Fibroblast of skin of back (primary cell): Measurements from ENCODE around the gene DSTN.

Experiments
- DNase-seq: peaks from one replicate; pipeline ENCODE4 v3.0.0-alpha.2; 2013

DSTN gene

DNA sequence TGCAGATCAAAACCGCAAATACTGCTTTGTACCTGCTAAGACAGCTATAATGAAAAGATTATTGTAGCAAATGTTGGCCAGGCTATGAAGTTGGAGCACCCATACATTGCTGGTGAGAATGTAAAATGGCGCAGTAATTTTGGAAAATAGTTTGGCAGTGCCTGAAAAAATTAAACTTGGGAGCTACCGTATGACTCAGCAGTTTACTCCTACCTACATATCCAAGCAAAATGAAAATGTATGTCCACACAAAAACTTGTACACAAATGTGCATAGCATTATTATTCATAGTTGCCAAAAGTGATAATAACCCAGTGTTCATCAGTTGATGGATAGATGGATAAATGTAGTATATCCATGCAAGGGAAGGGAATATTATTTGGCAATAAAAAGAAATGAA lies 13.3 kb downstream of the DSTN start:
- DNase-seq, result no peak

DNA sequence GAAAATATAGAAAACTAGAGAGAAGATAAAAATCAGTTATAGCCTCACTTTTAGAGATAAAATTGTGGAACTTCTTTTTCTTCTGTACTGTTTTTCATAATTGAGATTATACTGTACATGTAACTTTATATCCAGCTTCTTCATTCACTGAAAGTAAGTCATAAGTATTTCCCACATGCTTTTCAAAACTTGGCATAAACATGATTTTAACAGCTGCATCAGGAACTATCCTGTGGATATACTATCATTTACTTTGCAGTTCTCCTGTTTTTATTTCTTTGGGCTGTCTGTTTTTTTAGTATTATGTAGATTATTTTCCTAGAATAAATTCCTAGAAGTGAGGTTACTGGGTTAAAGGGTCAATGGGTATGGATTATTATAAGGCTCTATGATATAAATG lies 14.8 kb downstream of the DSTN start:
- no peak for DNase-seq

DNA sequence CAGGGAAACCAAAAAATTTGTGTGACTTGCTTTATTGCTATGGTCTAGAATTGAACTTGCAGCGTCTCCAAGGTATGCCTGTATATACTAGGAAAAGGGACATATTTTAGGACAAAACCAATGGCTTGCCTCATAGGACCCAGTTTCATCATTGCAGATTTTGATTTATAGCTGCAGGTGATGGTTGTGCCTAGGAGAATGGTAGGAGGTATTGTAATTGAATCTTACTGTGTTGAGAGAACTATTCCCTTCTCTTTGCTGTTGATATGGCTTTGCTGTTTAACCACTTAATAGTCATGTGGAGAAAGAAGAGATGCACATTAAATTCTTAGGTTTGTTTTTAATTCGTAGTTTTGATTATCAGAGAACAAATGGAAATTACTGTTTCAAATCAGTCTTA lies 16.4 kb downstream of the DSTN start:
- DNase-seq, result no peak

DNA sequence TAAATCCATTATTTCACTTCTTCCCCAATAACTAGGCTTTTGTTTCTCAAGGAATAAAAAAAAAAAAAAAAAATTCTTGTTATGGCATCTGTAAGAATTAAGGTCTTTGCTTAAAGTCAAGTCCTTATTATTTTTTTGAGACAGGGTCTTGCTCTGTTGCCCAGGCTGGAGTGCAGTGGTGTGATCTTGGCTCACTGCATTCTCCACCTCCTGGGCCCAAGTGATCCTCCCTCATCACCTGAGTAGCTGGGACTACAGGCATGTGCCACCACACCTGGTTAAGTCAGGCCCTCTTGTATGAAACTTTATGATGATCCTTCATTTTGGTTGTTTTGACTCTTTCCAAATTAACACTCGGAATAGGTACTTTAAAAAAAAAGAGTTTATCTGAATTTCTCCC lies 17.3 kb downstream of the DSTN start:
- no peak for DNase-seq

DNA sequence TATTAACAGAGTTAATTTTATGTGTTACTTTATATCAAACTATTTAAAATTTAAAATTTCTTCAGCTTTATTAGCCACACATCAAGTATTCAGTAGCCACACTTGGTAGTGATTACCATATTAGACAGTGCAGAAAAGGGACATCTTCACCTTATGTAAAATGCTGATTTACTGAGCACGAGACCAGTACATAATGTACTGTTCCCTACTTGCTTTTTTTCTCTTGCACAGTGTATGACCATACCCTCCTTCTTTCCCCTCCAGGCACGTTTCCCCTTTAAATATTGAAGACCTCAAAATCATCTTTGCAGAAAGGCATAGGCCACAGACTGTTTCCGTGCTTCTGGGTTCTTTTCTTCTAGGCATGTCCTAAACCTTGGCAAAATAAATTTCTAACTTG lies 17.9 kb downstream of the DSTN start:
- DNase-seq, result no peak

DNA sequence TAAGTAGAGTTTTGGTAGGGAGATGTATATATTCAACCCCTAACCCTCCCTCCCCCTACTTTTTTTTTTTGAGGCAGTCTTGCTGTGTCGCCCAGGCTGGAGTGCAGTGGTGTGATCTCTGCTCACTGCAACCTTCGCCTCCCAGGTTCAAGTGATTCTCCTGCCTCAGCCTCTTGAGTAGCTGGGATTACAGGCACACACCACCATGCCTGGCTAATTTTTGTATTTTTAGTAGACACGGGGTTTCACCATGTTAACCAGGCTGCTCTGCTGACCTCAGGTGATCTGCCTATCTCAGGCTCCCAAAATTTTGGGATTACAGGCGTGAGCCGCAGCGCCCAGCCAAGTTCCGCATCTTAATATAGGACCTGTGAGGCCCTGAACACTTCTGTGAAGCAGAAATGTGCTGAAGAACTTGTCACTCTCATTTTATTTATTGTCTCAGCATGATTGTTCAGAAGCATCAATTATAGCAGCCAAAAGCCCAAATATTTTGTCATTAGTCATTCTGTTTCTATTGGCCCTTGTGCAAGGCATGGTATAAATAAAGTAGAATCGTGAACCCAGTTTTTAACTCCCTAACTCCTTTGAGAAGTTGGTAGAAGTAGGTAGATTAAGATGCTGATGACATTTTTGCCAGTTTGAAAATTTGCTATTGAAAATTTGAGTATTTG lies 19.4 kb downstream of the DSTN start:
- DNase-seq, result peak; percentile 46

DNA sequence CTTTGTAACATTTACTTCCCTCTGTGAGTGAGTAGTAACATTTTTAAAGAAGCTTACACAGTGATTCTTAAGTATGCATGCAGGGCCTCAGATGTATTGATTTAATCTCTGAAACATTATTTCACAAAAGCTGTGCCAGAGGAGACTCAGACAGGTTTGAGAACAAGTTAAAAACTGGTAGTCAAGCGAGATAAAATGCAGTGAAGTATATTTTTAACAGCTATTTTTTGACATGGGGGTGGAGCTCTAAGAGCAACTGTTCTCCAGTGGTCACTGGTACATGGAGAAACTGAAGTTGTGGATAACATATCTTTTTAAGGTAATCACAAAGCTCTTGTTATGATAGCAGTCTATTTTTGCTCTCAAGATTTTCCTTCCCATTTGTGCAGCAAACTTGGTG lies 20.4 kb downstream of the DSTN start:
- no peak for DNase-seq

DNA sequence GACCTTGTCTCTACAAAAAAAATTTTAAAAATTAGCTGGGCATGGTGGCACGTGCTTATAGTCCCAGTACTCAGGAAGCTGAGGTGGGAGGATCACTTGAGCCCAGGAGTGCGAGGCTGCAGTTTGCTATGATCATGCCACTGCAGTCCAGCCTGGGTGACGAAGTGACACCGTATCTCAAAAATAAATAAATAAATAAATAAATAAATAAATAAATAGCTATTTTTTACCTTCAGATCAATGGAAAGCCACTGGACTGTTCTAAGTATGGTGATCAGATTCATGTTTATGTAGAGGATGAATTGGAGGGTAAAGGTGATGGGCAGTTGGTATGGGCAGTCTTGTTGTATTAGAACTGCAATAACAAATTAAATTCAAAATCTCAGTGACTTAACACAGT lies 24.0 kb downstream of the DSTN start:
- DNase-seq, result no peak

DNA sequence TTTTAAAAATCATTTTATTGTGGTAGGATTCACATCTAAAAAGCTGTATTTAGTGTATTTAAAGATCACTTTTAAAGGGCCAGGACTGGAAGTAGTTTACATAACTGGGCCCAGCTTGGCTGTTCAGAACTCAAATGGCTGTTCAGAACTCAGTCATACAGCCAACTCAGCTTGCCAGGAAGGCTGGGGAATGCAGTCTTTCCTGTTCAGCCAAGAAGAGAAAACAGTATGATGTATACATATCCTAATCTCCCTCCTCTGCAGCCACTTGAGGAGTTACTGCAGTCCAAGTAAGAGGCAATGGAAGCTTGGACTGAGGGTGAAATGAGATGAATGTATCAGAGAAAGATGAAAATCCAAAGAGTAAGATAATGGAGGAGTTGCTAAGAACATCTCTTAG lies 24.6 kb downstream of the DSTN start:
- DNase-seq, result peak; percentile 58

DNA sequence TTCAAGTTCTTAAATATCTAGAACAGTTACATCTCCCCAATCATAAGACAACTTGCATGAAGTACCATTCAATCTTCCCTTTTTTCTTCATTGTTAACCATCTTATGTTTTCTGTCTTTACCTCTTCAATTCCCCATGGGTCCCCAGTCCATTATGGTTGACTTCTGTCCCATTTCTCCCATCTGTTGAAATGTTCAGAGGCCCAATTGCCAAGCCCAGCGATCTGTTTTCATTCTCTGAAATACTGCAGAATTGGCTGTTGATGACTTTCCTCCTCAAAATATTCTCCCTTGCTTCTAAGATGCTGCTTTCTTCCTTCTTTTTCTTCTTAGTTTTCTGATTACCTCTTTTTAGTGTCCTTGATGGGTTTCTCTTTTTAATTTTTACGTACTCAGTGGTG lies 26.0 kb downstream of the DSTN start:
- no peak for DNase-seq

DNA sequence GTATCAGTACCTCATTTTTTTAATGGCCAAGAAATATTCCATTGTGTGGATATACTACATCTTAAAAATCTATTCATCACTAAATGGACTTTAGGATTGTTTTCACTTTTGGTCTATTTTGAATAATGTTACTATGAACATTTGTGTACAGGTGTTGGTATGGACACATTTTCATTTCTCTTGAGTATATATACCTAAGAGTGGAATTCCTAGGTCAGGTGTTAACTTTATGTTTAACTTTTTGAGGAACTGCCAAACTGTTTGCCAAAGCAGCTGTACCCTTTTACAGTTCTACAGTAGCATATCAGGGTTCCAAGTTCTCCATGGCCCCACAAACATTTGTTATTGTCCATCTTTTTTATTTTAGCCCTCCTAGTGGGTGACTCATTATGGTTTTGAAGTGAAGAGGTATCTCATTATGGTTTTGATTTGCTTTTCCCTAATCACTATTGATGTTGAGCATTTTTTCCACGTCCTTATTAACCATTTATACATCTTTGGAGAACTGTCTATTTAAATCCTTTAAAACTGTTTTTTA lies 28.2 kb downstream of the DSTN start:
- no peak for DNase-seq

DNA sequence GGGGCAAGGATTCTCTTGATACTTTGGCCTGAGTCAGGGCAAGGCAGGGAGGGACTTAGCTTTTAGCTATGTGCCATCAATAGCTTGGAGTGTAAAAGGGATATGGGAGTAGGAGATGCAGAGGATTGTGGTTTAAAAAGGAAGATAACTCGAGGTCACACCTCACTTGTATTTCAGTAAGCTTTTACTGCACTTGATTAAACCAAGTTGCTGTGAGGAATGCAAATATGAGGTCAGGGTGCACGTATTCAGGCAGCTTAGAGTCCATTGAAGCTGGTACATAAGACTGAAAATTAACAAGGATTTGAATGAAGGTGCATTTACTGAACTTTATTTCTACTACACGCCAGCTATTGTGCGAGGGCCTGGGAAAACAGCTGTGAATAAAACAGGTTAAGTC lies 32.1 kb downstream of the DSTN start:
- DNase-seq, result no peak

DNA sequence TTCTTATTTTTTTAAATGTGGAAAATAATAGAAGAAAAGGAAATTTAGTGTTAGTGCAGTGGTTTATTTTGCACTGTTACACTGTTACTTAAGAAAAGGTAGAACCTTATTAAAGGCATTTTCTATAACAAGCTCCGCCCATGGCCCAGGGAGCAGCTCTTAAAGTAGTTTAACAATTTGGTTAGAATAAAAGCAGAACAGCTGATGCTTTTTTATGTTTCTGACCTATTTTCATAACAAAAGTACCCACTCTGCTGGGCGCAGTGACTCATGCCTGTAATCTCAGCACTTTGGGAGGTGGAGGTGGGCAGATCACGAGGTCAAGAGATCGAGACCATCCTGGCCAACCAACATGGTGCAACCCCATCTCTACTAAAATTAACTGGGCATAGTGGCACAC lies 32.6 kb downstream of the DSTN start:
- DNase-seq, result no peak

DNA sequence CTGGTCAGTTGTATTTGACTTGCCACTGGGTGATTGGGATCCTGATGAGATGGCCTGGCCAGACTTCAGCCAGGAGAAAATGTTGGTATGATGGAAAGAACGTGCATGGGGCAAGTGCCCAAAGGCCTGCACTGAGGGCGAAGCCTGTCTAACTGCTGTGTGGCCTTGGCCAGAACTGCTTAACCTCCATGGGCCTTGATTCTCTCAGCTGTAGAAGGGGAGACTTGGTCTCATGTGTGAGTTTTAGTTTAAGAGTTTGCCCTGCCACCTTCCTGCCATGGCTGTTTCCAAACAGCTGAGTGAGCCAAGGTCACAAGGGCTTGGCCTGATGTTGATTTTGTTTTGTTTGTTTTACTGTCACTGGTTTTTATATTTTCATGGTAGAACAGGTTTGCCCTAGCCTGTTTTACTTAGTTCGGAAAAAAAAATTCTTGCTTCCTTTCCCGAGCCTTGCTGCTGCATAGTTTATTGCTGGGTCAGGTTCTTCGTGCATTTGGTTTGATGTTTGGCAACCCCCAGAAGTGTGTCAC lies 35.3 kb downstream of the DSTN start:
- DNase-seq, result no peak

DNA sequence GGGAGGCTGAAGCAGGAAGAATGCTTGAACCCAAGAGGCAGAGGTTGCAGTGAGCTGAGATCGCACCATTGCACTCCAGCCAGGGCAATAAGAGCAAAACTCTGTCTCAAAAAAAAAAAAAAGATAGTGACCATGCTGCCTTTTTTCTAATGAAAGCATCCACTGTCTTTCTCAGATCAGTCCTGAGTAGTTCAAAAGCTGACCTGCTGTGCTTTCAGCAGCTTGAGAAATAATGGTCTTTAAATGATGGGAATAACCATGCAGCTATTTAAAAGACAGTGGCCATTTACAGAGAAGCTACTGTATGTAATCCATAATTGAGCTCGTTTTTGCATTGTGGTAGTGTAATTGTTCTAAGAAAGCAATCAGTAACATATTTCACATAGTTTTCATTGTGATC lies 36.1 kb downstream of the DSTN start:
- DNase-seq, result no peak

DNA sequence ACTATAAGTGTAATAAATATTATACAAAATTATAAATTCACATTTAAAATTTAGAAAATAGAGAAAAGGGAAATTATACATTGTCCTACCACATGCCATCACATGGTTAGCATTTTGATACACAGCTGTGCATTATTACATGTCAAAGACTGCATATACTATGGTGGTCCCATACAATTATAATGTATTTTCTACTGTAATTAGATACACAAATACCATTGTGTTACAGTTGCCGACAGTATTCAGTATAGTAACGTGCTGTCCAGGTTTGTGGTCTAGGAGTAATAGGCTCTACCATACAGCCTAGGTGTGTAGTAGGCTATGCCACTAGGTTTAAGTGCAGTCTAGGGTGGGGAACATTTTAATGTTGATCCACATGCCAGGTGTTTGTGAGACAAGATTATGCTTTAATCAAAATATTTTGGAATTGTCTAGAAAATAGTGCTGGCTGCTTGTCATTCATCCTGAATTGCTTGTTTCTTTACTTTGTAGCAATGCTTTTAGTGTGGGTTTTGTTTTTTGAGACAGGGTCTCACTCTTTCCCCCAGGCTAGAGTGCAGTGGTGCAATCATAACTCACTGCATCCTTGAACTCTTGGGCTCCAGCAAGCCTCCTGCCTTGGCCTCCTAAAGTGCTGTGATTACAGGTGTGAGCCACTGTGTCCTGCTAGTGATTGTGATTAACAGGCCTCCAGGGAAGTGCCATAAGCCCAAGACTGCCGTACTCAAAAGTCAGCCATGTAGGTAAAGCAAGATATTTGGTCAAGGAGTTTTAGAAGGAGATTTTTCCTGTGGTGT lies 39.0 kb downstream of the DSTN start:
- DNase-seq, result no peak

DNA sequence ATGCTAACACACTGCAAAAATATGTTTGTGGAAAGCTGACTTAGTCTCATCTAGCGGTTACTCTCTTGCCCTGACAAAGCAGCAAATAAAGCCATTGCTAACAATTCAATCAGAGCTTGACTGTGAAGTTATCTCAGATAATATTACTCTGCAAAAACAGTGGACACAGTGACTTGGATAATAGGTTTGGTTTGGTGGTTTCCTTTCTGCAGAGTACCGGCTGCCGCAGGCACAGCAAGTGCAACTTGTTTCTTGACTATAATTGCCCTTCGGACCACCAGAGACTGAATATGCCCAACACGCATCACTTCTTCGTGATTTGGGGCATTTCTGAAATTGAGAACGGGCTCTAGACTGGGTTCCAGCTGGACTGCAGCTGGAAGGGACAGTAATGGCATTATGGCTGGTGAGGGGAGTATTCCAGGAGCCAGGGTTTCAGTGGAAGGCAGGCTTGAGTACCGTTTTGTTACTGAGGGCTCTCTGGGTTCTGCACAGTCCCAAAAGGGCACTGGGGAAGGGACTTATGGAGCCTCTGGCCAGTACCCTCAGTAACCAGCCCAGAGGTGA lies 40.0 kb downstream of the DSTN start:
- no peak for DNase-seq

DNA sequence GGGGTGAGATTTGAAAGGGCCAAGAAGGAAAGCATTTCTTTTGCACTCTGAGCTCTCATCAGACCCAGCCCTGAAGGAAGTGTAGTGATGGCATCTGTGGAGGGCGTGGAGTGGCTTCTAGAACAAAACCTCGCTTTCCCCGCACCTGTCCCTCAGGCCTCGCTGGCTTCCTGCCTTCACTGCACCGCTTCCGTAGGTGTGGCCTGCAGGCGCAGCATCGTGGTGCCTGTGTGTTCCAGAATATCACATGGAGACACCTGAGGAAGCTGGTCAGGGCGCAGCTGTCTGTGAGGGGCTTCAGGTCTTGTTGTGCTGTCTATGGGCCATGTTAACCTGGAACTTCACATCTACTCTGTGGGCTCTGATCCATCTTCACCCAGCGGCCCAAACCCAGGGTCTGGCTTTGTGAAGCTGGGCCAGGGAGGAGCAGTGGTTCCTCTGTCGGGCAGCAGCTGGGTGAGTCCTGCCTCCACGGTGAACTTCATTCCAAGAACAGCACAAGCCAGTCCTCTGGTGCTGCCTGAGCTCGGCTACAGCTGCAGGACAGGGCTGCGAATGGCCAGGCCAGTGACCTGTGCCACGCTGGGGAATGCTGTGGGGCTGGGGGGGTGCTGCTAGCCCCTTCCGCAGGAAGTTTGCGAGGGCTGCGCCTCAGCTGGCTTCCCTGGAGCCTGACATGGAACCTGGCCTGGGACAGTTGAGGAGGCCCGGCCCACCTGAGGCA lies 40.9 kb downstream of the DSTN start:
- DNase-seq, result no peak

DNA sequence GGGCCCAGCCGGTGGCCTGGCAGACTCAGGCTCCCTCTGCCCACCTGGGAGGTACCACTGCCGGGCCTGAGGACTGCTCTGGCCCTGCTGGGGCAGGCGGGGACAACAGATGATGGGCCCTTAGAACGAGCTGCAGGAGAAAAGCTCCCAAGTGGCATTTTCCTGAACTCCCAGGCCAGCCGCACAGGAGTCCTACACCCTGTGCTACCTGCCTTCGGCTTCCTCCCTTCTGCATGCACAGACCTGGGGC lies 41.3 kb downstream of the DSTN start:
- no peak for DNase-seq

DNA sequence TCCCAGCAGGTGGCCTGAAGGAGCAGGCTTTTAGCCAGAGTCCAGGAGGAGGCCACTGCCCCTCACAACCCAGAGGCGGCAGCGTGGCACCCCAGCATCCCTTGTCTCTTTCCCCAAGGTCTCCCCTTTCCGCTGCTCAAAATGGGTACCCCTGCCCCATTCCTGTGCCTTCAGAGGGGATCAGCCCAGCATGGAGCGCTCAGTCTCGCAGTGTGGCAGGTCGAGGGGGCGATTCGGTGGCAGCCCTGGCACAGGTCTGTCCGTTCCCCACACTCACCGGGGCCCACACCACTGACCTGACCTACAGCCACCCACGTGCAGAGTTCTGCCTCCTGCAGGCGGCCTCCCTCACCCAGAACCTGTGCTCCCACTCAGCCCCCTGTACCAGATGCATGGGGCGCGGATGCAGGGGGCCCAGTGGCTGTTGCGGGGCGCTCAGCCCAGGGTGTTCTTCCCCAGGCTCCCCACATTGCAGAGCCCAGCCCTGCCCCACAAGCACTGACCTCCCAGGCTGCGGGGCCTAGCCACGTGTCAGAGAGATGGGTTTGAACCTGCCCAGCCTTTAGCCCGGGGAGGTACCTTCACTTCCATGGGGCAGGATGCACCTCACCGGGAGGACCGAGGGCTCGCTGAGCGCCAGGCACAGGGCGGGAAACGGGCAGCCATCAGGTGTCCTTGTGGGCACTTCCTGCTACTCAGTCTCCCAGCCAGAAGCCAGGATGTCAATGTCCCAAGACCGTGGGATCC lies 41.8 kb downstream of the DSTN start:
- peak; percentile 50 for DNase-seq

DNA sequence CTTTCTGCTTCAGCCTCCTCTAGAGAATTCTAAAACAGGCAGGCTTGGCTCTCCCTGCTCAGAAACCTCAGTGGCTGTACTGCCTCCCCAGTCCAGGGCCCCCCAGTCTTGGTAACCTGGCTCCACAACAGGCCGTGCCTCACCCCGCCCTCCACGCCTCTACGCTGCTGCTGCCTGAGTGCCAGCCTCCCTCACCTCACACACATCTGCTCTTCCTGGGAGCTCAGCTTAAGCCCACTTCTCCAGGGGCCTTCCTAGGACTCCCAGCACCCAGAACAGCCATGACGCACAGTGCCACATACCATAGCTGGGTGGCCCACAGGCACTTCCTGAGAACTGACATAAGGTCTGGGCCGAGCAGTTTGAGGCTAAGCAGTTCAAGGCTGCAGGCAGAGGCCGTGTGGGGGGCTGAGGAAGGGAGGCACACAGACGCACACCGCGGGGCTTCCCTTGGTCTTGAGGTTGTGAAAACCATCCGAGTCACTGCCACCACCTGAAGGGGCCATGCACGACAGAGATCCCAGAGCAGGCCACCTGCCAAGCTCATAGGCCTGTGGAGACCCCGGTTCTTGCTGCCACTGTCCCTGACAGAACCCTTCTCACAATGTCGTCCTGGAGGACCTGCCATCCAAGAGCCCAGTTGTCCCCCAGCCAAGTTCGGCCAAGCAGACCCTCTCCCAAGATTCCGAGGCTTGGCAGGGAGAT lies 42.6 kb downstream of the DSTN start:
- DNase-seq, result peak; percentile 90

DNA sequence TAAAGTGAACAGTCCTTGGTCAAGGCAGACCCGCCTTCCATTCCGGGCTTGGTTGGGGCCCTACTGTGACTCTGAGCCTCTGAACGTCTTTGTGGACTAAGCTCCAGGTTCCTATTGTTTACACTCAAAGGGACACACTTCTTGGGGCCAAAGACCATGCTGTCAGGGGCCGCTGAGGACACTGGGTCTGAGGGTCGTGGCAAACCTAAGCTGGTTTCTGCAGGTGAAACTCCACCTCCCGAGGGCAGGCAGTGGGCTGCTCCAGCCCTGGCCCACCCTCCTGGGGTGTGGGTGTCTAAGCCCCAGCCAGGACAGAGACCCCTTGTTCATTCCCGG lies 43.1 kb downstream of the DSTN start:
- no peak for DNase-seq
